MCF 10A (cell line): Measurements from ENCODE around the gene SCN9A. TPM values are rescaled to one million over a fixed set of nuclear protein-coding genes. Genes with fewer than 3 reads are reported as not detected.

ENCODE experiments used
- BruUV-seq: library from RNA; stranded (reverse); fragments of 400-500 nt; replicated peaks from 2 replicates; lab custom pipeline; 2021; lab: Mats Ljungman, UMichigan
- CTCF ChIA-PET: fragments of 300-600 bp; sonication (Branson Sonifier 250); formaldehyde crosslinking; extraction: SDS; loops from one replicate; lab custom pipeline; 2021; ENCODE audit warnings: antibody characterized with exemption, inconsistent platforms; lab: Yijun Ruan, JAX
- POLR2A ChIA-PET: fragments of 300-600, 350-650 bp; sonication (Branson Sonifier 250); formaldehyde crosslinking; extraction: SDS; loops from one replicate; lab custom pipeline; 2020; ENCODE audit warnings: antibody characterized with exemption, inconsistent platforms; lab: Yijun Ruan, JAX
- DNase-seq: peaks from one replicate; pipeline ENCODE4 v3.0.0-alpha.2; 2018; ENCODE audit not compliant: unreplicated experiment
- H3K27ac Mint-ChIP-seq: one replicate; pipeline ENCODE4 v1.8.0; 2022; ENCODE audit warnings: mild to moderate bottlenecking, low read depth, mixed read lengths; ENCODE audit not compliant: unreplicated experiment
- H3K27me3 Mint-ChIP-seq: one replicate; pipeline ENCODE4 v1.8.0; 2022; ENCODE audit warnings: mixed read lengths; ENCODE audit not compliant: insufficient read depth, unreplicated experiment
- H3K36me3 Mint-ChIP-seq: one replicate; pipeline ENCODE4 v1.8.0; 2022; ENCODE audit warnings: mild to moderate bottlenecking, moderate library complexity, mixed read lengths; ENCODE audit not compliant: insufficient read depth, unreplicated experiment
- H3K4me1 Mint-ChIP-seq: one replicate; pipeline ENCODE4 v1.8.0; 2022; ENCODE audit warnings: mixed read lengths; ENCODE audit not compliant: insufficient read depth, unreplicated experiment
- H3K4me3 Mint-ChIP-seq: one replicate; pipeline ENCODE4 v1.8.0; 2022; ENCODE audit warnings: mild to moderate bottlenecking, moderate library complexity, mixed read lengths; ENCODE audit not compliant: unreplicated experiment
- H3K9me3 Mint-ChIP-seq: one replicate; pipeline ENCODE4 v1.8.0; 2022; ENCODE audit warnings: mixed read lengths; ENCODE audit not compliant: unreplicated experiment
- intact Hi-C: fragments of 100-400 bp; cut with micrococcal nuclease; formaldehyde crosslinking; loops from 2 replicates; pipeline ENCODE4 v1.14.1; 2022
- total RNA-seq: library from RNA; stranded (reverse); gene quantifications from 2 replicates; pipeline ENCODE4 v1.2.3, GENCODE V29; 2022
- TF ChIP-seq, protein P1 (sequence below): fragments of 200-600 bp; IDR thresholded peaks from one replicate; pipeline ENCODE4 v1.8.0; 2022; ENCODE audit warnings: antibody characterized with exemption, mild to moderate bottlenecking; ENCODE audit not compliant: unreplicated experiment

Gene SCN9A
- total RNA-seq, 1 experiment from 2014 or later, result 1.3 TPM

DNA sequence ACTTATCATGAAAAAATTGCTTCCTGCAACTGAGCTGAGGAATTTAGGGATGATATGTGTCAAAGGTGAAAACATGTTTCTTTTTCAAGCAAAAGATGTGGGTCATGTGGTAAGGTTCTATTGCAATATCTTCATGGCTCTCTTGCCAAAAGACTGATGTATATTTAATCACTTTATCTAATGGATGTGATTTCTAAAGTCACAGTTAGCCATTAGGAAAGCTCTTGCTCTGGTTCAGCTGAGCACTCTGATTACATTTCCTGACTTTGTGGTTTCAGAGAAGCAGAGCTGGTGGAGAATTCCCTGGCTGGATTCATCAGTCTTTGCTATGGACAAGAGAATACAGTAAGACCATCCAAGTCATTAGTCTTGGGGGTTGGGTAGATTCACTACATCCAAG lies 24.4 kb downstream of the SCN9A start:
- DNase-seq, result no peak
- Mint-ChIP-seq H3K4me3 (no peak overlapping the region), H3K9me3 (no peaks in the 10 kb centered on the region), H3K36me3 (no peaks in the 10 kb centered on the region), H3K27me3 (peaks cover 44% of the 10 kb centered on the region), H3K27ac (no peak overlapping the region), H3K4me1 (no peaks in the 10 kb centered on the region)
- BruUV-seq, result no TSS peak
- ChIA-PET CTCF (interaction anchor here (0.7 to 1.1 kb wide), 3 partner anchors 10 to 33 kb away, joined by 3 to 6 read pairs (median 5); no protein-coding TSS in a partner anchor), POLR2A (interaction anchor here (1.8 kb wide), 1 partner anchor 20 kb away, joined by 4 read pairs; no protein-coding TSS in a partner anchor)
- intact Hi-C loops, result no loop called here
- TF ChIP-seq, protein P1, sequence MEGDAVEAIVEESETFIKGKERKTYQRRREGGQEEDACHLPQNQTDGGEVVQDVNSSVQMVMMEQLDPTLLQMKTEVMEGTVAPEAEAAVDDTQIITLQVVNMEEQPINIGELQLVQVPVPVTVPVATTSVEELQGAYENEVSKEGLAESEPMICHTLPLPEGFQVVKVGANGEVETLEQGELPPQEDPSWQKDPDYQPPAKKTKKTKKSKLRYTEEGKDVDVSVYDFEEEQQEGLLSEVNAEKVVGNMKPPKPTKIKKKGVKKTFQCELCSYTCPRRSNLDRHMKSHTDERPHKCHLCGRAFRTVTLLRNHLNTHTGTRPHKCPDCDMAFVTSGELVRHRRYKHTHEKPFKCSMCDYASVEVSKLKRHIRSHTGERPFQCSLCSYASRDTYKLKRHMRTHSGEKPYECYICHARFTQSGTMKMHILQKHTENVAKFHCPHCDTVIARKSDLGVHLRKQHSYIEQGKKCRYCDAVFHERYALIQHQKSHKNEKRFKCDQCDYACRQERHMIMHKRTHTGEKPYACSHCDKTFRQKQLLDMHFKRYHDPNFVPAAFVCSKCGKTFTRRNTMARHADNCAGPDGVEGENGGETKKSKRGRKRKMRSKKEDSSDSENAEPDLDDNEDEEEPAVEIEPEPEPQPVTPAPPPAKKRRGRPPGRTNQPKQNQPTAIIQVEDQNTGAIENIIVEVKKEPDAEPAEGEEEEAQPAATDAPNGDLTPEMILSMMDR, result no peak

GRCh38 chr2:166350525-166350924 lies 25.2 kb downstream of the SCN9A start:
- TF ChIP-seq, protein P1, result no peak
- intact Hi-C loops, result no loop called here
- CTCF ChIA-PET, result interaction anchor here (0.5 to 1.4 kb wide), 5 partner anchors 10 to 108 kb away, joined by 3 to 6 read pairs (median 3); no protein-coding TSS in a partner anchor
- peaks cover 49% of the 10 kb centered on the region for H3K27me3 Mint-ChIP-seq
- H3K9me3 Mint-ChIP-seq, result no peaks in the 10 kb centered on the region
- no peak for DNase-seq
- H3K27ac Mint-ChIP-seq, result no peak overlapping the region
- no TSS peak for BruUV-seq
- H3K36me3 Mint-ChIP-seq, result no peaks in the 10 kb centered on the region
- H3K4me1 Mint-ChIP-seq, result no peaks in the 10 kb centered on the region
- POLR2A ChIA-PET, result interaction anchor here (1.8 kb wide), 1 partner anchor 21 kb away, joined by 4 read pairs; no protein-coding TSS in a partner anchor
- H3K4me3 Mint-ChIP-seq, result no peak overlapping the region

GRCh38 chr2:166344286-166345113 lies 31.2 kb downstream of the SCN9A start:
- Mint-ChIP-seq H3K27me3 (peaks cover 60% of the 10 kb centered on the region), H3K4me3 (no peak overlapping the region), H3K36me3 (no peaks in the 10 kb centered on the region), H3K9me3 (no peaks in the 10 kb centered on the region), H3K4me1 (no peaks in the 10 kb centered on the region), H3K27ac (no peak overlapping the region)
- CTCF ChIA-PET, result interaction anchor here (0.7 to 2.9 kb wide), 2 partner anchors 17 to 25 kb away, joined by 3 to 11 read pairs; no protein-coding TSS in a partner anchor
- BruUV-seq, result no TSS peak
- no peak for DNase-seq
- POLR2A ChIA-PET, result no interaction called here
- TF ChIP-seq, protein P1, result no peak
- intact Hi-C loops, result no loop called here

DNA sequence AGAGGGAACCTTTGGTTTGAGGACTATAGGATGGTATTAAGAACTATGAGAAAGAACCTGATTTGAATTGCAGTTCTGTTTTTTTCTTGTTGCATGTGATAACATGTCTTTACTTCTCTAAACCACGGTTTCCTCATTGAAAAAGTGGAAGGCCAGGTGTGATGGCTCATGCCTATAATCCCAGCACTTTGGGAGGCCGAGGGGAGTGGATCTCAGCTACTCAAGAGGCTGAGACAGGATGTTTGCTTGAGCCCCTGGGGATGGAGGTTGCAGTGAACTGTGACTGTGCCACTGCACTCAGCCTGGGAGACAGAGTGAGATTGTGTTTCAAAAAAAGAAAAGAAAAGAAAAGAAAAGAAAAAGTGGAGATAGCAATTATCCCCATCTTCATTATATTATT lies 32.3 kb downstream of the SCN9A start:
- no peak for DNase-seq
- Mint-ChIP-seq H3K9me3 (no peaks in the 10 kb centered on the region), H3K36me3 (no peaks in the 10 kb centered on the region), H3K27ac (no peak overlapping the region), H3K4me1 (no peaks in the 10 kb centered on the region), H3K27me3 (peaks cover 50% of the 10 kb centered on the region), H3K4me3 (no peak overlapping the region)
- TF ChIP-seq, protein P1, result no peak
- POLR2A ChIA-PET, result no interaction called here
- intact Hi-C loops, result no loop called here
- CTCF ChIA-PET, result no interaction called here
- no TSS peak for BruUV-seq
